Ascending aorta (tissue), 2 donors: ENCODE results near the gene OPRM1. TPM values are rescaled to one million over a fixed set of nuclear protein-coding genes. Genes with fewer than 3 reads are reported as not detected.

Experiments used
- DNase-seq, 2 donors: peaks; one replicate each; pipeline ENCODE4 v3.0.0-alpha.2; 2019; ENCODE audit warnings: low spot score in 2 of 2
- H3K27ac ChIP-seq, 2 donors: fragments of 200-600 bp; sonication (generic); one replicate each; pipeline ENCODE4 v1.5.1; 2016 to 2017; ENCODE audit warnings: mild to moderate bottlenecking in 1 of 2
- H3K27me3 ChIP-seq: fragments of 200-600 bp; sonication (generic); one replicate; pipeline ENCODE4 v1.5.1; 2017
- H3K36me3 ChIP-seq, 2 donors: fragments of 200-600 bp; sonication (generic); one replicate each; pipeline ENCODE4 v1.5.1; 2016
- H3K4me1 ChIP-seq, 2 donors: fragments of 200-600 bp; sonication (generic); one replicate each; pipeline ENCODE4 v1.5.1; 2016 to 2017; ENCODE audit warnings: mild to moderate bottlenecking in 1 of 2
- H3K4me3 ChIP-seq, 2 donors: fragments of 200-600 bp; sonication (generic); one replicate each; pipeline ENCODE4 v1.5.1; 2016 to 2017; ENCODE audit warnings: mild to moderate bottlenecking in 1 of 2
- H3K9me3 ChIP-seq, 2 donors: fragments of 200-600 bp; sonication (generic); one replicate each; pipeline ENCODE4 v1.5.1; 2016
- intact Hi-C: fragments of 100-400 bp; cut with DNase I; formaldehyde crosslinking; loops from one replicate; pipeline ENCODE4 v1.15.1; 2023
- total RNA-seq: library from RNA; depleted of rRNA; stranded (reverse); fragments of >200 nt; gene quantifications from one replicate; pipeline ENCODE4 v1.1.0, GENCODE V29; 2016
- TF ChIP-seq, protein P1 (sequence below), 3 experiments: fragments of 200-600 bp in 2 of 3; fragments of 450-650 bp in 1 of 3; sonication (generic) in 2 of 3; IDR thresholded peaks; one replicate each; pipeline ENCODE4 v1.5.1; 2016 to 2019; ENCODE audit warnings: antibody characterized with exemption in 3 of 3, mild to moderate bottlenecking in 1 of 3, moderate library complexity in 1 of 3

OPRM1 gene
- total RNA-seq, 1 donor from 2014 or later = not detected

DNA sequence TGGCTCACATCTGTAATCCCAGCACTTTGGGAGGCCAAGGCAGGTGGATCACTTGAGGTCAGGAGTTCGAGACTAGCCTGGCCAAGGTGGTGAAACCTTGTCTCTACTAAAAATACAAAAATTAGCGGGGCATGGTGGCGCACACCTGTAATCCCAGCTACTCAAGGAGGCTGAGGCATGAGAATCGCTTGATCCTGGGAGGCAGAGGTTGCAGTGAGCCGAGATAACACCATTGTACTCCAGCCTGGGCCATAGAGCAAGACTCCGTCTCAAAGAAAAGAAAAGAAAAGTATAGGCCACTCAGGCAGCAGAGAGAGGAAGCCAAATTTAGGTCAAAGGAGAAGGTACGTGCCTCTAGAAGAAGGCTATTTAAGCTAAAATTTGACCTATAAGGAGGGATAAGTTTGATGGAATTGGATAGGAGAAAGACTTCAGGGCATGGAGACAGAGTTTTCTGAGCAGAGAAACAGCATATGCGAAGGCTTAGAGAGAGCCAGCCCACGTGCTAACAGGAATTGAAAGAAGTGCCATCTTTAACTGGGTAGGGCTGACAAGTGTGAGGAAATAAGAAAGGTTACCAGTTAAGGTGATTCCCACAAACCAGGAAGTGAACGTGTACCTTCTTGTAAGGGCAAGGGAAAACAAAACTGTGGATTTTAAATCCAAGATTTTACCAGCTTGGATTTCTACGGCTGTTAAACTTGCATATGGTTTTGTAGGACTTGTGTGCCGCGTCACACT is 203.7 kb downstream of the OPRM1 start:
- DNase-seq = no peak
- Histone ChIP-seq H3K27me3 (no peaks in the 10 kb centered on the region), H3K4me1 (no peaks in the 10 kb centered on the region), H3K9me3 (no peaks in the 10 kb centered on the region), H3K36me3 (no peaks in the 10 kb centered on the region), H3K27ac (no peak overlapping the region), H3K4me3 (no peak overlapping the region)
- TF ChIP-seq, protein P1, sequence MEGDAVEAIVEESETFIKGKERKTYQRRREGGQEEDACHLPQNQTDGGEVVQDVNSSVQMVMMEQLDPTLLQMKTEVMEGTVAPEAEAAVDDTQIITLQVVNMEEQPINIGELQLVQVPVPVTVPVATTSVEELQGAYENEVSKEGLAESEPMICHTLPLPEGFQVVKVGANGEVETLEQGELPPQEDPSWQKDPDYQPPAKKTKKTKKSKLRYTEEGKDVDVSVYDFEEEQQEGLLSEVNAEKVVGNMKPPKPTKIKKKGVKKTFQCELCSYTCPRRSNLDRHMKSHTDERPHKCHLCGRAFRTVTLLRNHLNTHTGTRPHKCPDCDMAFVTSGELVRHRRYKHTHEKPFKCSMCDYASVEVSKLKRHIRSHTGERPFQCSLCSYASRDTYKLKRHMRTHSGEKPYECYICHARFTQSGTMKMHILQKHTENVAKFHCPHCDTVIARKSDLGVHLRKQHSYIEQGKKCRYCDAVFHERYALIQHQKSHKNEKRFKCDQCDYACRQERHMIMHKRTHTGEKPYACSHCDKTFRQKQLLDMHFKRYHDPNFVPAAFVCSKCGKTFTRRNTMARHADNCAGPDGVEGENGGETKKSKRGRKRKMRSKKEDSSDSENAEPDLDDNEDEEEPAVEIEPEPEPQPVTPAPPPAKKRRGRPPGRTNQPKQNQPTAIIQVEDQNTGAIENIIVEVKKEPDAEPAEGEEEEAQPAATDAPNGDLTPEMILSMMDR (IDR thresholded peaks at IDR 0.05) = no peak
- intact Hi-C loops = no loop called here

DNA sequence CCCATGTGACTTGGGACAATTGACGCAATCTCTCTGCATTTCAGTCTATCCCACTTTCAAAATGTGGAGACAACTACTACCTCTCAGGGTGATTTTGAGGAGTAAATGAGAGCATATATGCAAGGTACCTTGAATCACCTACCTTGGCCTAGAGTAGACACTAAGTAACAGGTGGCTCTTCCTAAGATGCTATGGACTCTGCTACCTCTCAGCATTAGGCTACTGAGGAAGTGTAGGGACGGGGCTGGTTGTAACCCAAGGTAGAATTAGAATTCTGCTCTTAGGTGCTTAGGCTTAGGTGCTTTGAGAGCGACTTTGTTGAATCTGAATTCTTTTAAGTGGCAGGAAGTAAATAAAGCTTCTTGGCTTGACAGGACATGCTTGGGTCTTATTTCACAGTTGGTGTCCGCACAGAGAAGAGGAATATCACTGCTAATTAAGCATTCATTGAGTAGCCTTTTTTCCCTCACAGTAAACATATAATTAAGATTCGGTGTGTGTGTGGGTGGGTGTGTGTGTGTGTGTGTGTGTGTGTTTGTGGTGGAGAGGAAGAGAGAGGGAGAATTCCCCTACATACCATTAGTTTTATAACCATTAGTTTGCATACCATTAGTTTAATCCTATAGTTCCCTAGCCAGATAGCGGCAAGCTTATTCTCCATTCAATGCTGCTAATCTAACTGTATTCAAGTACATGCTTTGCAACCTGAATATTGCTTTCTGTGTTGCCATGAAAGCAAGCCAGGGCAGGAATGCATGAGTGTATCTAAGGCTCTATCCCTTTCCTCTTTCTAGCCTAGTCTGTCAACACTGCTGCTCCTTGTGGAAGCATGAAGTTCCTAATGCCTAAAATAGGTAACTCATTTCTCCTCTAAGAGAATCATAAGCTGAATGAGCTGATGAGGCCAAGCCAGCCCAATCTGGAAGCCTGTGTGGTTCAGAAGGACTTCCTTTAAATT is 205.0 kb downstream of the OPRM1 start:
- TF ChIP-seq, protein P1 (IDR thresholded peaks at IDR 0.05) = no peak
- no peak overlapping the region for H3K4me3 ChIP-seq
- H3K4me1 ChIP-seq = no peaks in the 10 kb centered on the region
- intact Hi-C loops = no loop called here
- no peaks in the 10 kb centered on the region for H3K36me3 ChIP-seq
- H3K27ac ChIP-seq = no peak overlapping the region
- H3K27me3 ChIP-seq = no peaks in the 10 kb centered on the region
- DNase-seq = no peak
- H3K9me3 ChIP-seq = no peaks in the 10 kb centered on the region

DNA sequence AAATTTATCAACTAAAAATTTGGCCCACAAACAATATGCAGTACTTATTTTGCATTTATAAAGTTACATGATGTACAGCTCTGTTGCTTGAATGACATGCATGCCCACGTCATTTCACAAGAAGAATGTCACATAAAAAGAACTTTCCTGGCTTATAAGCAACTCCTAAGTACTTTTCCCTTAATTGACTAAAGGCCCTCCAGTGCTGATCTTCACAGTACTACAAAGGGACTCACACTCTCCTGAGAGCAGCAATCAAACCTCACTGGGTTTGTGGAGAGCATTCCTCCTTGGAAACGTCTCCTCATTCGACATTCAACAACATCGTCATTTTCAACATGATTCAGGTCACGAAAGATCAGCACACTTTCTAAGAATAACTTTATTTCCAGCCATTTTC is 206.5 kb downstream of the OPRM1 start:
- no peaks in the 10 kb centered on the region for H3K9me3 ChIP-seq
- intact Hi-C loops = no loop called here
- no peak for DNase-seq
- H3K36me3 ChIP-seq = no peaks in the 10 kb centered on the region
- TF ChIP-seq, protein P1 (IDR thresholded peaks at IDR 0.05) = no peak
- H3K4me3 ChIP-seq = no peak overlapping the region
- no peaks in the 10 kb centered on the region for H3K27me3 ChIP-seq
- no peaks in the 10 kb centered on the region for H3K4me1 ChIP-seq
- H3K27ac ChIP-seq = no peak overlapping the region

DNA sequence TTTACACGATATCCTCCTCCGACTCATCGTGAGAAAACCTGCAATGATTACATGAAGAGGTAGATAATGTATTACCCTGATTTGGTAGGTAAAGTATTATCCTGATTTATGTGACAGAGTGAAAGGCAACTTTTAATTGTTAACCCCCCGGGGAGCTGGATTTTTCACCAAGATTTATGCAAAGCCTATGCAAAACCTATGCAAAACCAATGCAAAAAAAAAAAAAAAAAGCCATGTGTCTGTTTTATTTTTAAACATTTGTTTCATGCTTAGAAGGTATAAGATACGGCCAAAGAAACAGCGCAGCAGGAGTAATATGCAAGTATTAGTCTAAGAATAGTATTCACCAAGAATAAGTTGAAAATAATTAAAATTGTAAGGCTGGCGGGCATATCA is 207.7 kb downstream of the OPRM1 start:
- H3K27me3 ChIP-seq = no peaks in the 10 kb centered on the region
- no peaks in the 10 kb centered on the region for H3K9me3 ChIP-seq
- no peaks in the 10 kb centered on the region for H3K4me1 ChIP-seq
- intact Hi-C loops = no loop called here
- H3K36me3 ChIP-seq = no peaks in the 10 kb centered on the region
- H3K4me3 ChIP-seq = no peak overlapping the region
- H3K27ac ChIP-seq = no peak overlapping the region
- no peak for DNase-seq
- TF ChIP-seq, protein P1 (IDR thresholded peaks at IDR 0.05) = no peak

DNA sequence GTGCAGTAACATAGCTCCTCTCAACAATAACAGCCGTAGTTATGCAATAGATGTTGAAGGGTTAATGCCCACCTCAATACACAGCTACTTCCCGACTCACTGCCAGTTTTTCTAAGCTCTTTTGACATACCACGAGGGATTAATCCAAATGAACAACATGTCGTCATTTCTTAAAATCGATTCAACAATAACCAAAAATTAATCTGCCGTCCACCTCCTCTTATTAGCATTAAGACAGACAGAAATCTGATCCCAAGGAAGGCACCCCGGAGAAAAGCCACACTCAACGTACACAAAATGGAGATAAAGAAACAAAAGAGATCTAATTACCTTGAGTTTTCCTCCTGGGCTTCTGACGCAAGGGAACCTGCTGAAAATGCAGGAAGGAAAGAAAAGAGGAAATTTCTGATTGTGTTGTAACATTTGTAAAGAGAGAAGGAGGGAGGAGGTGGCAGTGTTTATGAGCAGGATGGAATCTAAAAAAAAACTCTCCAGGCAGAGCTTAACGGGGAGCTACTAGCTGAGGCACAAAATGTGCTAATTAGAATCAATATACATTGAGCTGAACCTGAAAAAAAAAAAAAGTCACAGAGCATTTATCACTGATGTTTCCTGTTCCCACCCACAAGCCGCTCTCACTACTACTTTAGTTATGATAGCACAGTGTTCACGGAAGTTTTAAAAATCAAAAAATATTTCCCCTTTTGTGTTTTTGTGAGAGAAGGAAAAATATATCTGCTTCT is 208.2 kb downstream of the OPRM1 start:
- TF ChIP-seq, protein P1 (IDR thresholded peaks at IDR 0.05) = no peak
- Histone ChIP-seq H3K27ac (no peak overlapping the region), H3K36me3 (no peaks in the 10 kb centered on the region), H3K4me3 (no peak overlapping the region), H3K4me1 (no peaks in the 10 kb centered on the region), H3K9me3 (no peaks in the 10 kb centered on the region), H3K27me3 (no peaks in the 10 kb centered on the region)
- intact Hi-C loops = no loop called here
- DNase-seq = no peak
